H1 (cell line): ENCODE data around the gene NAA60. TPM values are rescaled to one million over a fixed set of nuclear protein-coding genes. Genes with fewer than 3 reads are reported as not detected.

Experiments
- ATF3 ChIP-seq: IDR thresholded peaks from 2 replicates; pipeline ENCODE4 v1.6.1; 2011; ENCODE audit warnings: low read depth, mild to moderate bottlenecking, low read length; ENCODE audit not compliant: insufficient read depth
- GABPA ChIP-seq: IDR thresholded peaks from 2 replicates; pipeline ENCODE4 v1.6.1; 2011; ENCODE audit warnings: mild to moderate bottlenecking, low read length, moderate library complexity, borderline replicate concordance; ENCODE audit not compliant: insufficient read depth
- GTF2F1 ChIP-seq: IDR thresholded peaks from 2 replicates; pipeline ENCODE4 v1.6.1; 2012; ENCODE audit warnings: low read depth, low read length, improper control_type of control experiment, borderline replicate concordance
- MAX ChIP-seq: IDR thresholded peaks from 2 replicates; pipeline ENCODE4 v1.6.1; 2012; ENCODE audit warnings: inconsistent platforms
- POLR2AphosphoS5 ChIP-seq: IDR thresholded peaks from 2 replicates; pipeline ENCODE4 v1.6.1; 2011; ENCODE audit warnings: low read depth, low read length
- RFX5 ChIP-seq: IDR thresholded peaks from 2 replicates; pipeline ENCODE4 v1.6.1; 2011; ENCODE audit warnings: low read depth, low read length, improper control_type of control experiment, borderline replicate concordance
- SIN3A ChIP-seq, 2 experiments: IDR thresholded peaks in 1 of 2; conservative IDR thresholded peaks in 1 of 2; 2 replicates each; pipeline ENCODE4 v1.6.1; 2011 to 2012; ENCODE audit warnings: low read length in 2 of 2, improper control_type of control experiment in 1 of 2, low read depth in 1 of 2, mild to moderate bottlenecking in 1 of 2
- SP1 ChIP-seq: IDR thresholded peaks from 2 replicates; pipeline ENCODE4 v1.6.1; 2011; ENCODE audit warnings: low read depth, low read length
- SP2 ChIP-seq: IDR thresholded peaks from 2 replicates; pipeline ENCODE4 v1.6.1; 2012; ENCODE audit warnings: mild to moderate bottlenecking, low read length, inconsistent platforms
- TAF1 ChIP-seq: IDR thresholded peaks from 2 replicates; pipeline ENCODE4 v1.6.1; 2011; ENCODE audit warnings: mild to moderate bottlenecking, low read depth, low read length
- polyA plus RNA-seq, 7 experiments: library from polyadenylated mRNA; depleted of rRNA in 3 of 7; stranded (reverse) in 5 of 7; unstranded in 2 of 7; fragments of >200 nt in 5 of 7; fragments of 200-250 nt in 2 of 7; gene quantifications; 1 replicate in 5 of 7; 2 replicates in 1 of 7; 4 replicates in 1 of 7; pipeline versions ENCODE4 v1.2.1 to v1.2.3, GENCODE V29; 2011 to 2013; ENCODE audit warnings: missing spikeins in 2 of 7, mixed read lengths in 2 of 7
- total RNA-seq: library from RNA; stranded (reverse); fragmentation: NEBNext Ultra II Directional; extraction: Animal tissue kit (Norgen Biotek cat#: 25700); gene quantifications from 2 replicates; pipeline ENCODE4 v1.2.1, GENCODE V29; 2021

NAA60 gene
- total and polyA plus RNA-seq, 2 of the 8 experiments (the other 6 are each of a cell fraction or from before 2014, with no cell fraction given): 34.1 to 47.6 TPM

- TF ChIP-seq POLR2AphosphoS5 (peak; percentile 71; the same call in 1 of the 2 replicates), TAF1 (peak; percentile 87), SP2 (peak; percentile 72), ATF3 (no peak), MAX (peak; percentile 57), RFX5 (no peak), GTF2F1 (no peak), SIN3A (conservative IDR thresholded peaks at IDR 0.05 in 1 of 2, IDR thresholded peaks at IDR 0.05 in 1 of 2; ENCODE audit: low read depth in 1 of 2, low read length in 2 of 2) (peak; percentile 67 to 83; a peak in 2 of 4 replicates), SP1 (peak; percentile 98), GABPA (0 out of 2 replicates have a peak, but pooled peaks have one; percentile 35)
Observed at GRCh38 chr16:3400779-3401688, 42.4 kb upstream of the NAA60 start, which contains the start of the genes ZNF174 and ZSCAN32 (continued).
